Measurements from ENCODE around the gene ZNF396.

ZNF396 gene

GRCh38 chr18:35322486-35323458, 54.4 kb downstream of the ZNF396 start:
- Histone ChIP-seq H3K27ac (replicated peaks) (no peak overlapping the region), H3K4me3 (replicated peaks; ENCODE audit: insufficient read depth, low read length) (no peak overlapping the region), H3K27me3 (ENCODE audit: insufficient read depth, poor library complexity, severe bottlenecking) (no peaks in the 10 kb centered on the region)
- no peak for TF ChIP-seq CTCF (IDR thresholded peaks at IDR 0.05; ENCODE audit: insufficient read depth, low read length)
- no peak for TF ChIP-seq POLR2AphosphoS5 (IDR thresholded peaks at IDR 0.05; ENCODE audit: low read depth)
- DNase-seq (ENCODE audit: low read depth in 1 of 2, low spot score in 1 of 2) = no peak
